Mucosa of descending colon (tissue), 3 donors: Measurements from ENCODE around the gene UBR3. TPM values are rescaled to one million over a fixed set of nuclear protein-coding genes. Genes with fewer than 3 reads are reported as not detected.

ENCODE experiments used
- ATAC-seq: fragments of 200-7000 bp; cut with Tn5 transposase; one replicate; pipeline ENCODE4 v1.9.1; 2020; ENCODE audit warnings: mild to moderate bottlenecking, moderate library complexity
- DNase-seq, 3 donors: peaks; one replicate each; pipeline ENCODE4 v3.0.0-alpha.2; 2020
- H3K36me3 ChIP-seq: fragments of 200-600 bp; one replicate; pipeline ENCODE4 v1.8.0; 2021; ENCODE audit warnings: low read depth, mild to moderate bottlenecking
- H3K4me1 ChIP-seq: fragments of 200-600 bp; one replicate; pipeline ENCODE4 v1.8.0; 2021; ENCODE audit warnings: low read depth, mild to moderate bottlenecking
- H3K4me3 ChIP-seq: fragments of 200-600 bp; one replicate; pipeline ENCODE4 v1.8.0; 2021; ENCODE audit warnings: mild to moderate bottlenecking
- H3K9me3 ChIP-seq: fragments of 200-600 bp; one replicate; pipeline ENCODE4 v1.8.0; 2021; ENCODE audit warnings: mild to moderate bottlenecking
- CTCF ChIP-seq: fragments of 200-600 bp; IDR thresholded peaks from one replicate; pipeline ENCODE4 v1.8.0; 2022; ENCODE audit warnings: antibody characterized with exemption, mild to moderate bottlenecking
- intact Hi-C, 2 donors: fragments of 100-400 bp; cut with DNase I in 1 of 2; cut with micrococcal nuclease in 1 of 2; formaldehyde crosslinking; loops; one replicate each; pipeline versions ENCODE4 v1.11.0 to v1.11.1; 2022; cut with DNase I, micrococcal nuclease
- total RNA-seq, 3 donors: library from RNA; stranded (reverse); fragmentation: NEBNext Ultra II Directional in 2 of 3; extraction: Animal tissue kit (Norgen Biotek cat#: 25700) in 2 of 3; gene quantifications; one replicate each; pipeline versions ENCODE4 v1.2.1 to v1.2.4, GENCODE V29; 2021 to 2023
- donor health status: DM: no; HTN: no; CAD: no; lungs with moderate emphysema.
- donor health status: DM: no; HTN: no; CAD: no.
- donor health status: DM: no; HTN: yes; CAD: no.

UBR3 gene
- total RNA-seq, 3 donors from 2014 or later: 32.5 to 65.8 (median 39.6) TPM

GRCh38 chr2:169978402-169979017 lies 151.3 kb downstream of the UBR3 start:
- ATAC-seq (no peak), DNase-seq (no peak)
- no peak for TF ChIP-seq CTCF
- no peak overlapping the region for H3K4me3 ChIP-seq
- intact Hi-C loops: no loop called here
- H3K4me1 ChIP-seq: no peaks in the 10 kb centered on the region
- H3K9me3 ChIP-seq: peaks cover 14% of the 10 kb centered on the region
- no peaks in the 10 kb centered on the region for H3K36me3 ChIP-seq

- no peaks in the 10 kb centered on the region for H3K4me1 ChIP-seq
- TF ChIP-seq CTCF: no peak
Observed at GRCh38 chr2:169979025-169979424, 151.8 kb downstream of the UBR3 start.

GRCh38 chr2:169980001-169980400 lies 152.7 kb downstream of the UBR3 start:
- intact Hi-C loops: no loop called here
- ATAC-seq: no peak

More at GRCh38 chr2:169979025-169979424, 151.8 kb downstream of the UBR3 start:
- Histone ChIP-seq H3K4me3 (no peak overlapping the region), H3K9me3 (peaks cover 14% of the 10 kb centered on the region), H3K36me3 (no peaks in the 10 kb centered on the region)
- no peak for DNase-seq
- intact Hi-C loops: no loop called here
- ATAC-seq: no peak

GRCh38 chr2:169980643-169981042 lies 153.4 kb downstream of the UBR3 start:
- intact Hi-C loops: no loop called here
- DNase-seq (no peak), ATAC-seq (no peak)
- Histone ChIP-seq H3K4me3 (no peak overlapping the region), H3K4me1 (no peaks in the 10 kb centered on the region), H3K9me3 (peaks cover 11% of the 10 kb centered on the region), H3K36me3 (no peaks in the 10 kb centered on the region)
- no peak for TF ChIP-seq CTCF

More at GRCh38 chr2:169980001-169980400, 152.7 kb downstream of the UBR3 start:
- H3K4me3 ChIP-seq: no peak overlapping the region
- no peak for DNase-seq
- no peak for TF ChIP-seq CTCF
- H3K9me3 ChIP-seq: peaks cover 14% of the 10 kb centered on the region
- H3K4me1 ChIP-seq: no peaks in the 10 kb centered on the region
- no peaks in the 10 kb centered on the region for H3K36me3 ChIP-seq

- no peak for TF ChIP-seq CTCF
- H3K4me3 ChIP-seq: no peak overlapping the region
- H3K36me3 ChIP-seq: no peaks in the 10 kb centered on the region
- H3K4me1 ChIP-seq: no peaks in the 10 kb centered on the region
- intact Hi-C loops: no loop called here
- H3K9me3 ChIP-seq: no peaks in the 10 kb centered on the region
- ATAC-seq (no peak), DNase-seq (no peak)
Observed at GRCh38 chr2:169982929-169983328, 155.7 kb downstream of the UBR3 start.

- ATAC-seq: no peak
- no peaks in the 10 kb centered on the region for H3K9me3 ChIP-seq
- no peak for TF ChIP-seq CTCF
- no peaks in the 10 kb centered on the region for H3K4me1 ChIP-seq
- intact Hi-C loops: no loop called here
- no peak for DNase-seq
- no peaks in the 10 kb centered on the region for H3K36me3 ChIP-seq
- H3K4me3 ChIP-seq: no peak overlapping the region
Observed at GRCh38 chr2:169983506-169983905, 156.3 kb downstream of the UBR3 start.
